PC-9 (cell line): Measurements from ENCODE around the gene GIMAP5.

Source experiments
- CTCF ChIP-seq: fragments of 200-600 bp; sonication (generic); conservative IDR thresholded peaks from 2 replicates; pipeline ENCODE4 v1.6.1; 2017; ENCODE audit warnings: mixed run types, antibody characterized with exemption, mild to moderate bottlenecking, moderate library complexity
- EZH2 ChIP-seq: fragments of 200-600 bp; sonication (generic); IDR thresholded peaks from 2 replicates; pipeline ENCODE4 v1.8.0; 2017; ENCODE audit warnings: antibody characterized with exemption, low read depth

- TF ChIP-seq CTCF (no peak), EZH2 (no peak)
Observed at GRCh38 chr7:150784954-150785353, 47.7 kb downstream of the GIMAP5 start.
